Astrocyte (in vitro differentiated cells and primary cell): ENCODE data around the gene CBX8.

Source experiments
- EZH2 ChIP-seq: IDR thresholded peaks from 2 replicates; pipeline ENCODE4 v1.6.1; 2012; ENCODE audit warnings: mild to moderate bottlenecking, low read length, inconsistent platforms; ENCODE audit not compliant: insufficient read depth
- TF ChIP-seq, protein P1 (sequence below): IDR thresholded peaks from 2 replicates; pipeline ENCODE4 v1.5.1; 2011; ENCODE audit warnings: low read depth, mild to moderate bottlenecking, inconsistent platforms, low read length, moderate library complexity; ENCODE audit not compliant: insufficient read depth

DNA sequence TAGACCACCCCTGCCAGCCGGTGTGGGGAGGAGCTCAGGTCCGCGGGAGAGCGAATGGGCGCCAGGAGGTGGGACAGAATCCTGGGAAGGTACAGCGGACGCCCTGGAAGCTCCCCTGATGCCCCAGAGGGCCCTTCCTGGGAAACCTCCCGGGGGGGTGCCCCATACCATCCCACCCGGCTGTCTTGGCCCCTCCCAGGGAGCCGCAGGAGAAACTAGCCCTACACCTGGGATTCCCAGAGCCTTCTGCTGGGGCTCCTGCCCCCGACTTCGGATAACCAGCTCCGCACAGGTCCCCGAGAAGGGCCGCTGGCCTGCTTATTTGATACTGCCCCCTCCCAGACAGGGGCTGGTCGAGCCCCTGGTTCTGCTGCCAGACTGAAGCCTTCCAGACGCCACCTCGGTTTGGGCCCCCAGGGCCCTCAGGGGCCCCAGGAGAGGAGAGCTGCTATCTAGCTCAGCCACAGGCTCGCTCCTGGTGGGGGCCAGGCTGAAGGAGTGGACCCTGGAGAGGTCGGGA is 45.3 kb upstream of the CBX8 start:
- TF ChIP-seq, protein P1, sequence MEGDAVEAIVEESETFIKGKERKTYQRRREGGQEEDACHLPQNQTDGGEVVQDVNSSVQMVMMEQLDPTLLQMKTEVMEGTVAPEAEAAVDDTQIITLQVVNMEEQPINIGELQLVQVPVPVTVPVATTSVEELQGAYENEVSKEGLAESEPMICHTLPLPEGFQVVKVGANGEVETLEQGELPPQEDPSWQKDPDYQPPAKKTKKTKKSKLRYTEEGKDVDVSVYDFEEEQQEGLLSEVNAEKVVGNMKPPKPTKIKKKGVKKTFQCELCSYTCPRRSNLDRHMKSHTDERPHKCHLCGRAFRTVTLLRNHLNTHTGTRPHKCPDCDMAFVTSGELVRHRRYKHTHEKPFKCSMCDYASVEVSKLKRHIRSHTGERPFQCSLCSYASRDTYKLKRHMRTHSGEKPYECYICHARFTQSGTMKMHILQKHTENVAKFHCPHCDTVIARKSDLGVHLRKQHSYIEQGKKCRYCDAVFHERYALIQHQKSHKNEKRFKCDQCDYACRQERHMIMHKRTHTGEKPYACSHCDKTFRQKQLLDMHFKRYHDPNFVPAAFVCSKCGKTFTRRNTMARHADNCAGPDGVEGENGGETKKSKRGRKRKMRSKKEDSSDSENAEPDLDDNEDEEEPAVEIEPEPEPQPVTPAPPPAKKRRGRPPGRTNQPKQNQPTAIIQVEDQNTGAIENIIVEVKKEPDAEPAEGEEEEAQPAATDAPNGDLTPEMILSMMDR = no peak
- TF ChIP-seq EZH2 = no peak
